GM19043 (cell line): Measurements from ENCODE around the gene NAT9.

Source experiments
- ATAC-seq: cut with Tn5 transposase; IDR thresholded peaks from one replicate; pipeline ENCODE4 v1.9.1; 2021; ENCODE audit warnings: low read depth; ENCODE audit not compliant: unreplicated experiment

Gene NAT9

DNA sequence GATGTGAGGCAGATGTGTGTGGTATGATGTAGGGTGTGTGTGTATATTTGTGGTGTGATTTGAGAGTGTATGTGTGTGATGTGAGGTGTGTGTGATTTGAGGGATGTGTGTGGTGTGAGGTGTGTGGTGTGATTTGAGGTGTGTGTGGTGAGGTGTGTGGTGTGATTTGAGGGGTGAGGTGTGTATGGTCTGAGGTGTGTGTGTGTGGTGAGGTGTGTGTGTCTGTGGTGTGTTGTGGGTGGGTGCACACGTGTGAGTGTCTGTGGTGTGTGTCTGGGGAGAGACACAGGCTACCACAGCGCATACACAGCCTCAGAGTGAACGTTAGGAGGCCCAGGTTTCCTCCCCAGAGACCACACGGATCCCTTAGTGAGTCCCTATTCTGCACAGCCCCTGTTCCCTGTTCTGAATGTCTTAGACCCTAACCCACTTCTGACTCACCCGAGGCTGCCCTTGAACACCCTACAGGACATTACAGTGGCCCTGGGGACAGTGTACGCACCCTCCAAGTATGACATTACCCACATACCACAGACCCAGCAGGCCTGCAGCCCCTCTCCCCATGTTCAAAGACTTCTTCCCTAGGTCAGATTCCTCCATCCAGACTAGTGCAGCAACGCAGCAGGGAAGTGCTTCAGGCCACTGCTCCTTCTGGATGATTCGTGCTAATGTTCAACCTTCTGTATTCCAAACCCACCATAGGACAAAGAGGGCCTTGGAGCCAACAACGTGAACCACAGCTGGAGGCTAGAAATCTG is 42.6 kb downstream of the NAT9 start:
- no peak for ATAC-seq

DNA sequence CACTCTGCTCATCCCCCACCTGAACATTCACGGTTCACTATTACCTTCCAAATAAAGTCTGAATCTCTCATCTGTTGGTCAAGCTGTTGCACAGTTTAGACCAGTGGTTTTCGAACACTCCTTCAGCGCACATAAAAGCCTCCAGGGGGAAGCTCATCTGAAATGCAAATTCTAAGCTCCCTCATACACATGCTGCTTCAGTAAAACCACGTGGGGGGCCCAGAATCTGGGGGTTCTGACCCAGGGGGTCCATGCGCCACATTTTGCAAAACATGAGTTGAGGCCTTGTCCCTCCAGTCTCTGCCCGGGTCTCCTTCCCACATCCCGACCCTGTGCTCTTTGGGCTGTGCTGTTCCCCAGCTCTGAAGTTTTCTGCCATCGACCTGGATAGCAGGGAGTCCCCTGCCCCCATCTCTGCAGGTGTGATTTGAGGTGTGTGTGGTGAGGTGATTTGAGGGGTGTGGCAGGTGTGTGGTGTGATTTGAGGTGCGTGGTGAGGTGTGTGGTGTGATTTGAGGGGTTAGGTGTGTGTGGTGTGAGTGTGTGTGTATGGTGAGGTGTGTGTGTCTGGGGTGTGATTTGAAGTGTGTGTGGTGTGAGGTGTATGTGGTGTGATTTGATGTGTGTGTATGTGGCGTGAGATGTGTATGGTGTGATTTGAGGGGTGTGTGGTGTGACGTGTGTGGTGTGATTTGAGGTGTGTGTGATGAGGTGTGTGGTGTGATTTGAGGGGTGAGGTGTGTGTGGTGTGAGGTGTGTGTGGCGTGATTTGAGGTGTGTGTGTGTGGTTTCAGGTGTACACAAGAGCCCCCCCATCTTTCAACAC is 43.9 kb downstream of the NAT9 start:
- no peak for ATAC-seq

DNA sequence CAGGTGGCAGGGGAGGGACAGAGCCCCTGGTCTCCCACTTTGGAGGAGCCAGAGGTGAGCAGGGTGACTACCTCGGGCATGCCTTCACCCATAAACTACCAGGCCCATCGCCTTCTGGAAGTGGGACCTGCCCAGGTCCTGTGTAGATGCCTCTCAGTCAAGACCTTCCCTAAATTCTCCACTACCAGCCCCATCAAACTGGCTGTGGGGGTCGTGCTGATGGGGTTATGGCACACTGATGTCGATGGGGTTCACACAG is 44.9 kb downstream of the NAT9 start:
- no peak for ATAC-seq

DNA sequence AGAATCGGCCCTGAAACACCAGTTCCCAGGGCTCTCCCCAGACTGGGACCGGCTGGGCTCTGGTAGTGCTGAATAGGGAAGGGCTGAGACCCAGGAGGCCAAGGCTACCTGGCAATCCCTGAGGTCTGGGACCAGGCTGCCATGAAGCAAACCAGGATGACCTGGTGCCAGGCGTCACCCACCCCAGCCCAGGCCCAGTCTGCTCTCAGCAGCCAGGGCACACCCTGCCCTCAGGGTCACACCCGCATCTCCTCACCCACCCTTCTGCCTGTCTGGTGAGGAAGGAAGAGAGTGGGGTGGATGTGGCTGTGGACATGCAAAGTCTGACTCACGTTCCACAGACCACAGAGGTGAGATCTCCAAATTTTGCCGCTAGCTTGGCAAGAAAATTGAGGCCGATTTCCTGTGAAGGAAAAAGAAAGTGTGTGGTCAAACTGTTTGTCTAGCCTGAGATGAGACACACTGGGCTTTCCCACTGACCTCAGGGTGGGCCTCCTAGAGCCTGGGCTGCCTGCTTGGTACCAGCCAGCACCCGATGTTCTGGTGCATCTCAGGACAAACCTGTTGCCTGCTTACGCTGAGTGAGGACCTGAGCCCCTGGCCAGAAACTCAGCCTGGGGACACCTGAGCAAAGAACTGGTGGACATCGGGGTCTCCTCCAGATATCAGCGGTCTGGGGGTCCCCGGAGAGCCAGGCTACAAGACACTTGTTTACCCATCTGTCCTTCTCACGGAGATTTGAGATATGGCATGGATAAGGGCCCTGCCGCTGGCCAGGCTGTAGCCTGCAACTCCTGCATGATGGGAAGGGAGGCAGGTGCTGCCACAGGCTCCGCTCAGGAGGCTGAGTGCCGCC is 45.4 kb downstream of the NAT9 start:
- no peak for ATAC-seq

GRCh38 chr17:74729866-74730265 is 46.3 kb downstream of the NAT9 start:
- ATAC-seq, result no peak

DNA sequence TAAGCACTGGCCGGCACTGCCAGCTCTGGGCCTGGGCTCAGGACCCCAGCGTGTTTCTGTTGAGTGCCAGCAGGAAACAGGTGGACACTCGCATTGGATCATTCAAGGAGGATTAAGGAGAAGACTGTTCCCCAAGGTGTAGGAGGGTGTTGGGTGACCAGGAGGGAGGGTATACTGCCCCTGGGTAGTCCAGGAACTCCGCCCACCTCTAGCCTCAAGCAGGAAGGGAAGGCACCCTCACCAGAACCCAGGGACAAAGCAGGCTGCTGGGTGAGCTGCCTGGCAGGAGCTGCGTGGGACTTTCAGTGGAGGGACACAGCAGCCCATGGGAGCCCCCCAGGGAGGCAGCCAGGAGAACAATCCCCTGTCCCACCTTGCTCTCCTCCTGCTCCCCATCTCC is 46.8 kb downstream of the NAT9 start:
- no peak for ATAC-seq

DNA sequence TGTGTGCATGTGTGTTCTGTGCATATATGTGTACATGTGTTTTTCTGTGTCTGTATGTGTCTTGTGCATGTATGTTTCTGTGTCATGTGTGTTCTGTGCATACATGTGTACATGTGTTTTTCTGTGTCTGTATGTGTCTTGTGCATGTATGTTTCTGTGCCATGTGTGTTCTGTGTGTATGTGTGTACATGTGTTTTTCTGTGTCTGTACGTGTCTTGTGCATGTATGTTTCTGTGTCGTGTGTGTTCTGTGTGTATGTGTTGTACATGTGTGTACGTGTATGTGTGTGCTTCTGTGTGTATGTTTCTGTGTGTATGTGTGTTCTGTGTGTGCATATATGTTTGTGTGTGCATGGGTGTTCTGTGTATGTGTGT is 47.5 kb downstream of the NAT9 start:
- no peak for ATAC-seq

DNA sequence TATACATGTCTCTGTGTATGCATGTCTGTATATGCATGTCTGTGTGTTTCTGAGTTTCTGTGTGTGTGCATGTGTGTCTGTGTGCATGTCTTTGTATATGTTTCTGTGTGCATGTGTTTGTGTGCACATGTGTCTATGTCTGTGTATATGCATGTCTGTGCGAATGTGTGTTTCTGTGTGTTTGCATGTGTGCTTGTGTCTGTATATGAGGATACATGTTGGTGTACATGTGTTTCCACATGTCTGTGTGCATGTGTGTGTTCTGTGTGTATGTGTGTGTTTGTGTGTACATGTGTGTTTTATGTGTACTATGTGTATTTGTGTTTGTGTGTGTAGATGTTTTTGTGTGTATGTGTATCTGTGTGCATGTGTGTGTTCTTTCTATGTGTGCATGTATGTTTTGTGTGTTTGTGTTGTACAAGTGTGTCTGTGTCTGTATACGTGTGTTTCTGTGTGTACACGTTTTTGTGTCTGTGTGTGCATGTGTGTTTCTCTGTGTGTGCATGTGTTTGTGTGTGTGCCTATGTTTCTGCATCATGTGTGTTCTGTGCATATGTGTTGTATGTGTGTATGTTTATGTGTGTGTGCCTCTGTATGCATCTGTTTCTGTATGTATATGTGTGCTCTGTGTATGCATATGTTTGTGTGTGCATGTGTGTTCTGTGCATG is 48.0 kb downstream of the NAT9 start:
- no peak for ATAC-seq

DNA sequence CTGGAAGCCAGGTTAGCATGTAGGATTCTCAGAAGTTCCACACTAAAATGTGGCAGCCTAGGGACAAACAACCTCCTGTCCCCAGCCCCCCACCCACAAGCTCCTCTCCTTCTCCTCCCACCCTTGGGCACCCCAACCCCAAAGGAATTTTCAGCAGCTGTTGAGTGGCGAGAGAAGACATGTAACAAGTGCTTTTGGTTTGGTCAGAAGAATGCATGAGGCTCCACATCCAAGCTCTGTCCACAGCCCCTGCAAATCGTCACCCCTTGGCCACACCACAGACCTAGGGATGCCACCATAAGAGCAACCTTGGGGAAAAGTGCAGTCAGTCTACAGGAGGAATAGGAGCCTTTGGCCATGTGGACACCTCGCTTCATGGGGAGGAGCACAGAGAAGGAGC is 51.0 kb downstream of the NAT9 start:
- ATAC-seq, result no peak

GRCh38 chr17:74723891-74724290 is 52.3 kb downstream of the NAT9 start:
- no peak for ATAC-seq

GRCh38 chr17:74722782-74723181 is 53.4 kb downstream of the NAT9 start:
- ATAC-seq, result no peak
